Measurements from ENCODE around the gene ATM. TPM values are rescaled to one million over a fixed set of nuclear protein-coding genes. Genes with fewer than 3 reads are reported as not detected.
"Not testable (repeated sequence)": the region's sequence is repeated elsewhere in the genome, so short reads cannot be mapped to it uniquely, and the experiment has no call there.

ATM gene
- total RNA-seq, 2 donors from 2014 or later: 40.8 to 43.0 TPM

- DNase-seq (no peak), ATAC-seq (no peak)
- intact Hi-C loops (cut with DNase I): loop anchor here in 1 of 2 donors (5.0 kb wide), 1 partner anchor 242 kb away; no protein-coding TSS in a partner anchor
These were observed 192.1 kb downstream of the ATM start for GRCh38 chr11:108414958-108415357.

GRCh38 chr11:108417551-108417950 is 194.7 kb downstream of the ATM start:
- peak; percentile 24 for DNase-seq
- not testable (repeated sequence) for ATAC-seq
- intact Hi-C loops (cut with DNase I): loop anchor here in 1 of 2 donors (5.0 kb wide), 1 partner anchor 240 kb away; no protein-coding TSS in a partner anchor

Other genes starting within 250 kb of the ATM start
- 10 to 100 TPM; 37.9 to 40.5 TPM for gene CUL5, start 214.2 kb upstream of the ATM start, total RNA-seq
- gene ACAT1, start 101.5 kb upstream of the ATM start, total RNA-seq: 100 to 1,000 TPM; 132 to 140 TPM
- 1 to 10 TPM; 8.6 to 8.9 TPM for gene NPAT, start 429 bp upstream of the ATM start, total RNA-seq
- gene C11orf65, start 244.5 kb downstream of the ATM start, total RNA-seq: under 1 TPM; 0.18 to 0.94 TPM